Panc1 (cell line): ENCODE results near the gene CD300A. TPM values are rescaled to one million over a fixed set of nuclear protein-coding genes. Genes with fewer than 3 reads are reported as not detected.

Experiments
- ATAC-seq: fragments of 200-7000 bp; cut with Tn5 transposase; 2 replicates; pipeline ENCODE4 v1.9.1; 2020; ENCODE audit warnings: mild to moderate bottlenecking, moderate library complexity
- BruUV-seq: library from RNA; stranded (reverse); fragments of 400-500 nt; replicated peaks from 2 replicates; lab custom pipeline; 2021; lab: Mats Ljungman, UMichigan
- CTCF ChIA-PET: fragments of 300-600 bp; sonication (Branson Sonifier 250); formaldehyde crosslinking; loops from one replicate; lab custom pipeline; 2022; ENCODE audit warnings: antibody characterized with exemption; lab: Charles Lee
- POLR2A ChIA-PET: fragments of 300-600 bp; sonication (Branson Sonifier 250); formaldehyde crosslinking; loops from one replicate; lab custom pipeline; 2022; ENCODE audit warnings: antibody characterized with exemption; lab: Charles Lee
- DNase-seq: peaks from one replicate; pipeline ENCODE4 v3.0.0-alpha.2; 2010; ENCODE audit warnings: low read depth, low spot score
- H3K27ac ChIP-seq: 2 replicates; pipeline ENCODE4 v1.5.1; 2011; ENCODE audit warnings: mild to moderate bottlenecking, low read length, inconsistent platforms
- H3K27me3 ChIP-seq: fragments of 200-500 bp; sonication (Bioruptor generic); 2 replicates; pipeline ENCODE4 v1.6.0; 2014; ENCODE audit warnings: low read length, inconsistent platforms; ENCODE audit not compliant: control insufficient read depth, insufficient read depth
- H3K36me3 ChIP-seq: fragments of 200-500 bp; sonication (Bioruptor generic); 2 replicates; pipeline ENCODE4 v1.5.1; 2014; ENCODE audit warnings: inconsistent platforms, mild to moderate bottlenecking, low read length, moderate library complexity; ENCODE audit not compliant: control insufficient read depth, insufficient read depth
- H3K4me1 ChIP-seq: 2 replicates; pipeline ENCODE4 v1.5.1; 2011; ENCODE audit warnings: inconsistent platforms, mild to moderate bottlenecking, low read length, moderate library complexity; ENCODE audit not compliant: control insufficient read depth, insufficient read depth
- H3K4me3 ChIP-seq, 2 experiments: 2 replicates each; pipeline ENCODE4 v1.5.1; 2011 to 2012; ENCODE audit warnings: low read depth in 2 of 2, low read length in 2 of 2, mild to moderate bottlenecking in 2 of 2, inconsistent platforms in 1 of 2, moderate library complexity in 1 of 2
- H3K9me3 ChIP-seq: fragments of 200-500 bp; sonication (Bioruptor generic); 2 replicates; pipeline ENCODE4 v1.5.1; 2014; ENCODE audit warnings: low read depth, mild to moderate bottlenecking, inconsistent platforms, low read length, moderate library complexity; ENCODE audit not compliant: control insufficient read depth, insufficient read depth
- CTCF ChIP-seq: fragments of 450-650 bp; IDR thresholded peaks from 2 replicates; pipeline ENCODE4 v1.5.1; 2017; ENCODE audit warnings: mild to moderate bottlenecking
- POLR2AphosphoS5 ChIP-seq: IDR thresholded peaks from 2 replicates; pipeline ENCODE4 v1.6.1; 2012; ENCODE audit warnings: mild to moderate bottlenecking, low read depth, low read length, moderate library complexity
- REST ChIP-seq, 2 experiments: IDR thresholded peaks; 2 replicates each; pipeline ENCODE4 v1.6.1; 2011 to 2012; ENCODE audit warnings: low read depth in 2 of 2, control low read depth in 1 of 2, low read length in 1 of 2, mild to moderate bottlenecking in 1 of 2, moderate library complexity in 1 of 2; ENCODE audit not compliant: insufficient read depth in 1 of 2
- SIN3A ChIP-seq: IDR thresholded peaks from 2 replicates; pipeline ENCODE4 v1.6.1; 2012; ENCODE audit warnings: low read depth, mild to moderate bottlenecking, low read length, moderate library complexity, borderline replicate concordance; ENCODE audit not compliant: insufficient read depth
- TCF7L2 ChIP-seq: IDR thresholded peaks from 2 replicates; pipeline ENCODE4 v1.6.1; 2011; ENCODE audit warnings: mild to moderate bottlenecking, low read depth, low read length, inconsistent platforms
- in situ Hi-C: cut with HindIII; loops from 2 replicates; pipeline ENCODE4 v1.10.0; 2016; ENCODE audit warnings: low sequenced_read_pairs, low pct_unique_long_range_greater_than_20kb
- intact Hi-C: fragments of 100-400 bp; cut with micrococcal nuclease; formaldehyde crosslinking; loops from one replicate; pipeline ENCODE4 v1.10.0; 2022; ENCODE audit not compliant: unreplicated experiment
- total RNA-seq: library from RNA; stranded (reverse); gene quantifications from one replicate; pipeline ENCODE4 v1.2.1, GENCODE V29; 2021; ENCODE audit not compliant: unreplicated experiment

The CD300A gene
- total RNA-seq, 1 experiment from 2014 or later = 0.21 TPM

GRCh38 chr17:74433421-74434121, 32.9 kb upstream of the CD300A start:
- ChIA-PET POLR2A (interaction anchor here (0.6 kb wide), 1 partner anchor 20 kb away, joined by 3 read pairs; no protein-coding TSS in a partner anchor), CTCF (interaction anchor here (0.8 kb wide), 1 partner anchor 15 kb away, joined by 3 read pairs; no protein-coding TSS in a partner anchor)
- DNase-seq (no peak), ATAC-seq (peak; percentile 22)
- H3K36me3 ChIP-seq = no peaks in the 10 kb centered on the region; the same call in 1 of the 2 replicates
- in situ Hi-C loops (no loop called here), intact Hi-C loops (no loop called here)
- peak overlapping the region; percentile 12 to 15; a peak in 3 of 4 replicates for H3K4me3 ChIP-seq
- no TSS peak for BruUV-seq
- H3K9me3 ChIP-seq = no peaks in the 10 kb centered on the region; the same call in 1 of the 2 replicates
- peaks cover 39% of the 10 kb centered on the region for H3K4me1 ChIP-seq
- H3K27ac ChIP-seq = no peak overlapping the region
- TF ChIP-seq CTCF (no peak), REST (IDR thresholded peaks at IDR 0.05; ENCODE audit: insufficient read depth in 1 of 2, low read depth in 2 of 2, low read length in 1 of 2) (no peak), POLR2AphosphoS5 (no peak), SIN3A (no peak), TCF7L2 (no peak)
- H3K27me3 ChIP-seq = no peaks in the 10 kb centered on the region

- ChIA-PET POLR2A (no interaction called here), CTCF (no interaction called here)
- Histone ChIP-seq H3K4me1 (peaks cover 23% of the 10 kb centered on the region), H3K27ac (no peak overlapping the region), H3K36me3 (no peaks in the 10 kb centered on the region; the same call in 1 of the 2 replicates), H3K9me3 (no peaks in the 10 kb centered on the region; the same call in 1 of the 2 replicates), H3K27me3 (no peaks in the 10 kb centered on the region), H3K4me3 (no peak overlapping the region)
- in situ Hi-C loops = no loop called here
- no TSS peak for BruUV-seq
- DNase-seq (no peak), ATAC-seq (no peak)
- TF ChIP-seq REST (IDR thresholded peaks at IDR 0.05; ENCODE audit: insufficient read depth in 1 of 2, low read depth in 2 of 2, low read length in 1 of 2) (no peak), POLR2AphosphoS5 (no peak), CTCF (no peak), TCF7L2 (no peak)
- intact Hi-C loops = no loop called here
Observed at GRCh38 chr17:74435775-74436359, 30.6 kb upstream of the CD300A start.
